WTC11 (cell line): ENCODE results near the gene HES6.
A peak's percentile ranks its signal among the peaks of the same experiment; 100 is the strongest.

Source experiments
- ATF2 ChIP-seq: sonication (generic); formaldehyde crosslinking; IDR thresholded peaks from 2 replicates; pipeline ENCODE4 v1.8.1; 2022; ENCODE audit warnings: low read depth, missing genetic modification reagents, borderline replicate concordance
- CREB1 ChIP-seq: sonication (generic); formaldehyde crosslinking; IDR thresholded peaks from 2 replicates; pipeline ENCODE4 v1.8.0; 2023; ENCODE audit warnings: mild to moderate bottlenecking, missing genetic modification reagents
- CTCF ChIP-seq: fragments of 200-600 bp; IDR thresholded peaks from 2 replicates; pipeline ENCODE4 v1.8.0; 2022; ENCODE audit warnings: antibody characterized with exemption
- ESRRA ChIP-seq: sonication (generic); formaldehyde crosslinking; IDR thresholded peaks from 2 replicates; pipeline ENCODE4 v1.8.1; 2022; ENCODE audit warnings: mild to moderate bottlenecking, missing genetic modification reagents, borderline replicate concordance
- FOXK1 ChIP-seq: sonication (generic); formaldehyde crosslinking; IDR thresholded peaks from 2 replicates; pipeline ENCODE4 v1.8.0; 2022; ENCODE audit warnings: mild to moderate bottlenecking, moderate library complexity, missing genetic modification reagents
- GABPB1 ChIP-seq: sonication (generic); formaldehyde crosslinking; IDR thresholded peaks from 2 replicates; pipeline ENCODE4 v1.8.1; 2023; ENCODE audit warnings: mild to moderate bottlenecking, missing genetic modification reagents
- PRDM15 ChIP-seq: sonication (generic); formaldehyde crosslinking; IDR thresholded peaks from 2 replicates; pipeline ENCODE4 v1.8.0; 2022; ENCODE audit warnings: missing genetic modification reagents
- TEAD4 ChIP-seq: sonication (generic); formaldehyde crosslinking; IDR thresholded peaks from 2 replicates; pipeline ENCODE4 v1.8.0; 2022; ENCODE audit warnings: mild to moderate bottlenecking, missing genetic modification reagents
- ZBTB21 ChIP-seq: sonication (generic); formaldehyde crosslinking; IDR thresholded peaks from 2 replicates; pipeline ENCODE4 v1.8.1; 2023; ENCODE audit warnings: mild to moderate bottlenecking, missing genetic modification reagents, borderline replicate concordance
- ZBTB43 ChIP-seq: sonication (generic); formaldehyde crosslinking; IDR thresholded peaks from 2 replicates; pipeline ENCODE4 v1.8.1; 2023; ENCODE audit warnings: mild to moderate bottlenecking, missing genetic modification reagents
- ZNF121 ChIP-seq: sonication (generic); formaldehyde crosslinking; IDR thresholded peaks from 2 replicates; pipeline ENCODE4 v1.8.0; 2023; ENCODE audit warnings: missing genetic modification reagents

- TF ChIP-seq PRDM15 (CRISPR knock-in tag) (no peak), ZBTB21 (CRISPR knock-in tag) (no peak), CTCF (no peak), TEAD4 (CRISPR knock-in tag) (no peak), ZBTB43 (CRISPR knock-in tag) (no peak), ZNF121 (CRISPR knock-in tag) (no peak), ATF2 (CRISPR knock-in tag) (no peak), CREB1 (CRISPR knock-in tag) (no peak), GABPB1 (CRISPR knock-in tag) (peak; percentile 22; the same call in 1 of the 2 replicates), FOXK1 (no peak), ESRRA (no peak)
These were observed 48.2 kb upstream of the HES6 start, which contains the start of gene PER2 for GRCh38 chr2:238287737-238288649.
